Ovary (tissue), 9 donors: ENCODE data around the gene PSME3. TPM values are rescaled to one million over a fixed set of nuclear protein-coding genes. Genes with fewer than 3 reads are reported as not detected.

ENCODE experiments used
- DNase-seq, 5 donors: peaks; one replicate each; pipeline ENCODE4 v3.0.0-alpha.2; 2019 to 2020
- H3K27ac ChIP-seq, 2 donors: fragments of 200-600 bp; one replicate each; pipeline versions ENCODE4 v1.5.1 to v1.8.0; 2019 to 2022
- H3K27me3 ChIP-seq: fragments of 200-600 bp; one replicate; pipeline ENCODE4 v1.8.0; 2022
- H3K36me3 ChIP-seq: fragments of 200-600 bp; sonication (generic); one replicate; pipeline ENCODE4 v1.5.1; 2019
- H3K4me1 ChIP-seq: one replicate; pipeline ENCODE4 v1.8.1; 2013; ENCODE audit warnings: mild to moderate bottlenecking, moderate library complexity; ENCODE audit not compliant: insufficient read depth
- H3K4me3 ChIP-seq: fragments of 200-600 bp; sonication (generic); one replicate; pipeline ENCODE4 v1.5.1; 2017
- H3K9me3 ChIP-seq, 2 donors: fragments of 200-600 bp in 1 of 2; sonication (generic) in 1 of 2; one replicate each; pipeline versions ENCODE4 v1.5.1 to v1.8.1; 2013 to 2019; ENCODE audit warnings: mild to moderate bottlenecking in 1 of 2, moderate library complexity in 1 of 2
- CTCF ChIP-seq, 3 donors: fragments of 450-650 bp in 2 of 3; fragments of 200-600 bp in 1 of 3; IDR thresholded peaks; one replicate each; pipeline versions ENCODE4 v1.5.1 to v1.8.0; 2016 to 2022; ENCODE audit warnings: antibody characterized with exemption in 3 of 3, mild to moderate bottlenecking in 1 of 3
- EP300 ChIP-seq: sonication (generic); formaldehyde crosslinking; IDR thresholded peaks from one replicate; pipeline ENCODE4 v1.6.1; 2017; ENCODE audit warnings: antibody characterized with exemption
- POLR2A ChIP-seq: fragments of 450-650 bp; IDR thresholded peaks from one replicate; pipeline ENCODE4 v1.6.1; 2017; ENCODE audit warnings: antibody characterized with exemption, mild to moderate bottlenecking, moderate library complexity
- WGBS, 3 donors: extraction: QIAGEN DNeasy Blood & Tissue Kit in 1 of 3; methylation state at CpG; one replicate each; pipeline versions ENCODE4 v1.1.5 to v1.1.7; 2013 to 2017; 5-methylcytosine and 5-hydroxymethylcytosine counted together
- intact Hi-C, 4 donors: fragments of 100-400 bp; cut with DNase I; formaldehyde crosslinking; loops; one replicate each; pipeline versions ENCODE4 v1.11.0 to v1.15.1; 2022 to 2023
- polyA plus RNA-seq, 2 donors: library from polyadenylated mRNA; stranded (reverse); fragments of 200-250 nt in 1 of 2; fragments of 350-450 nt in 1 of 2; fragmentation: Illumina TruSeq in 1 of 2; extraction: RNeasy Lipid Tissue Mini Kit (QIAGEN cat#74804) in 1 of 2; gene quantifications; one replicate each; pipeline ENCODE4 v1.2.3, GENCODE V29; 2013 to 2014
- total RNA-seq, 7 donors: library from RNA; depleted of rRNA in 2 of 7; stranded (reverse); fragments of >200 nt in 2 of 7; fragmentation: NEBNext Ultra II Directional in 3 of 7; extraction: Animal tissue kit (Norgen Biotek cat#: 25700) in 3 of 7; gene quantifications; one replicate each; pipeline versions ENCODE4 v1.1.0 to v1.2.4, GENCODE V29; 2016 to 2023
- donor health status: DM: no; HTN: no; CAD: no; lungs with moderate emphysema.
- donor health status: DM: no; HTN: no; CAD: no.
- donor health status: Bipolar disorder and iron deficiency.
- donor health status: DM: yes; HTN: yes; CAD: no.
- donor health status: DM: no; HTN: no; CAD: no.
- donor health status: DM: yes; HTN: yes; CAD: no.

Gene PSME3
- total and polyA plus RNA-seq, 9 donors: 28.6 to 118 (median 61.9) TPM

- no peak overlapping the region for H3K4me3 ChIP-seq
- WGBS, 3 donors: 87 to 94% (median 94%) methylated on average over 1 of the region's 1 CpG
- no peaks in the 10 kb centered on the region for H3K9me3 ChIP-seq
- TF ChIP-seq EP300 (no peak), CTCF (IDR thresholded peaks at IDR 0.05) (no peak), POLR2A (no peak)
- DNase-seq: no peak
- no peaks in the 10 kb centered on the region for H3K4me1 ChIP-seq
- no peaks in the 10 kb centered on the region for H3K27me3 ChIP-seq
- no peaks in the 10 kb centered on the region for H3K36me3 ChIP-seq
- H3K27ac ChIP-seq: no peak overlapping the region
- intact Hi-C loops: no loop called here
These were observed 26.9 kb upstream of the PSME3 start for GRCh38 chr17:42806249-42806648.

GRCh38 chr17:42809250-42809649 lies 23.9 kb upstream of the PSME3 start:
- 4 to 9% (median 9%) methylated on average over 3 of the region's 3 CpGs for WGBS, 3 donors
- Histone ChIP-seq H3K9me3 (no peaks in the 10 kb centered on the region), H3K4me1 (no peaks in the 10 kb centered on the region), H3K27me3 (no peaks in the 10 kb centered on the region), H3K27ac (peak overlapping the region in 1 of 2 donors; percentile 24), H3K36me3 (no peaks in the 10 kb centered on the region), H3K4me3 (no peak overlapping the region)
- peak; percentile 60 to 76 (median 65) for DNase-seq
- intact Hi-C loops: no loop called here
- TF ChIP-seq EP300 (no peak), POLR2A (no peak)

- H3K4me1 ChIP-seq: no peaks in the 10 kb centered on the region
- H3K9me3 ChIP-seq: no peaks in the 10 kb centered on the region
- WGBS, 3 donors: 55 to 67% (median 66%) methylated on average over 8 of the region's 8 CpGs
- no peaks in the 10 kb centered on the region for H3K27me3 ChIP-seq
- intact Hi-C loops: loop anchor here in 1 of 4 donors (5.0 kb wide), 1 partner anchor 348 kb away; no protein-coding TSS in a partner anchor
- DNase-seq: no peak
- no peak overlapping the region for H3K27ac ChIP-seq
- TF ChIP-seq CTCF (IDR thresholded peaks at IDR 0.05) (no peak), POLR2A (no peak), EP300 (no peak)
- H3K36me3 ChIP-seq: no peaks in the 10 kb centered on the region
- no peak overlapping the region for H3K4me3 ChIP-seq
These were observed 18.4 kb upstream of the PSME3 start for GRCh38 chr17:42814633-42815399.

GRCh38 chr17:42817866-42818265 lies 15.3 kb upstream of the PSME3 start:
- H3K27me3 ChIP-seq: no peaks in the 10 kb centered on the region
- TF ChIP-seq POLR2A: no peak
- TF ChIP-seq CTCF (IDR thresholded peaks at IDR 0.05): no peak
- no peak for TF ChIP-seq EP300
- no peak overlapping the region for H3K4me3 ChIP-seq
- no peaks in the 10 kb centered on the region for H3K36me3 ChIP-seq
- no peaks in the 10 kb centered on the region for H3K4me1 ChIP-seq
- DNase-seq: no peak
- no peak overlapping the region for H3K27ac ChIP-seq
- intact Hi-C loops: loop anchor here in 1 of 4 donors (5.0 kb wide), 1 partner anchor 351 kb away; no protein-coding TSS in a partner anchor
- 67 to 85% (median 78%) methylated on average over 1 of the region's 1 CpG for WGBS, 3 donors
- no peaks in the 10 kb centered on the region for H3K9me3 ChIP-seq

- DNase-seq: no peak
- H3K27ac ChIP-seq: no peak overlapping the region
- TF ChIP-seq EP300 (no peak), POLR2A (no peak), CTCF (IDR thresholded peaks at IDR 0.05) (no peak)
- intact Hi-C loops: loop anchor here in 1 of 4 donors (5.0 kb wide), 1 partner anchor 351 kb away; no protein-coding TSS in a partner anchor
- peaks cover 1% of the 10 kb centered on the region for H3K4me1 ChIP-seq
- WGBS, 3 donors: 77 to 85% (median 83%) methylated on average over 5 of the region's 5 CpGs
- H3K27me3 ChIP-seq: no peaks in the 10 kb centered on the region
- H3K4me3 ChIP-seq: no peak overlapping the region
- H3K9me3 ChIP-seq: no peaks in the 10 kb centered on the region
- H3K36me3 ChIP-seq: no peaks in the 10 kb centered on the region
These were observed 14.8 kb upstream of the PSME3 start for GRCh38 chr17:42818379-42818778.
